ENCODE data around the gene SDR42E2.

GRCh38 chr16:22220714-22221113, 58.4 kb downstream of the SDR42E2 start:
- TF ChIP-seq CTCF (conservative IDR thresholded peaks at IDR 0.05; ENCODE audit: low read depth, low read length) (no peak), EZH2 (IDR thresholded peaks at IDR 0.05; ENCODE audit: borderline replicate concordance, low read depth, low read length, poor library complexity, severe bottlenecking) (no peak)
